Neural cell (in vitro differentiated cells): ENCODE results near the gene FYN. TPM values are rescaled to one million over a fixed set of nuclear protein-coding genes. Genes with fewer than 3 reads are reported as not detected.

Experiments
- H2AFZ ChIP-seq: fragments of 200-600, 300-800 bp; sonication (generic), shearing (Covaris generic); 2 replicates; pipeline ENCODE4 v1.6.0; 2014; ENCODE audit warnings: low read depth, mild to moderate bottlenecking, antibody characterized with exemption, low read length, moderate library complexity
- H3F3A ChIP-seq: fragments of 200-600 bp; shearing (Covaris generic); 2 replicates; pipeline ENCODE4 v1.6.1; 2016; ENCODE audit warnings: mild to moderate bottlenecking, moderate library complexity, mixed read lengths, antibody characterized with exemption, low read length; ENCODE audit not compliant: insufficient read depth, poor library complexity, severe bottlenecking
- H3K27ac ChIP-seq: fragments of 200-600, 300-800 bp; sonication (generic), shearing (Covaris generic); 2 replicates; pipeline ENCODE4 v1.5.1; 2014; ENCODE audit warnings: mild to moderate bottlenecking, low read length, moderate library complexity
- H3K27me3 ChIP-seq: fragments of 300-800, 200-600 bp; sonication (generic), shearing (Covaris generic); 2 replicates; pipeline ENCODE4 v1.6.0; 2014; ENCODE audit warnings: mild to moderate bottlenecking, low read depth, low read length, moderate library complexity; ENCODE audit not compliant: insufficient read depth
- H3K36me3 ChIP-seq: fragments of 300-800, 200-600 bp; sonication (generic), shearing (Covaris generic); 2 replicates; pipeline ENCODE4 v1.5.1; 2014; ENCODE audit warnings: mild to moderate bottlenecking, antibody characterized with exemption, low read length, moderate library complexity; ENCODE audit not compliant: insufficient read depth
- H3K4me2 ChIP-seq: fragments of 300-800, 200-600 bp; sonication (generic), shearing (Covaris generic); 2 replicates; pipeline ENCODE4 v1.6.0; 2014; ENCODE audit warnings: mild to moderate bottlenecking, low read length
- H3K4me3 ChIP-seq: fragments of 300-800, 200-600 bp; sonication (generic), shearing (Covaris generic); 2 replicates; pipeline ENCODE4 v1.5.1; 2014; ENCODE audit warnings: mild to moderate bottlenecking, low read length, moderate library complexity
- H3K79me2 ChIP-seq: fragments of 200-600 bp; shearing (Covaris generic); replicated peaks from 2 replicates; pipeline ENCODE4 v1.6.0; 2014; ENCODE audit warnings: mild to moderate bottlenecking, low read length, moderate library complexity; ENCODE audit not compliant: insufficient read depth
- H3K9ac ChIP-seq: fragments of 300-800, 200-600 bp; sonication (generic), shearing (Covaris generic); 2 replicates; pipeline ENCODE4 v1.6.1; 2016; ENCODE audit warnings: mild to moderate bottlenecking, low read length, mixed read lengths
- H3K9me2 ChIP-seq: fragments of 200-600 bp; shearing (Covaris generic); 2 replicates; pipeline ENCODE4 v1.6.1; 2016; ENCODE audit warnings: mild to moderate bottlenecking, low read length, mixed read lengths; ENCODE audit not compliant: insufficient read depth
- H3K9me3 ChIP-seq: fragments of 200-600, 300-800 bp; sonication (generic), shearing (Covaris generic); 2 replicates; pipeline ENCODE4 v1.6.1; 2016; ENCODE audit warnings: mild to moderate bottlenecking, mixed run types, low read length, moderate library complexity, mixed read lengths
- H4K20me1 ChIP-seq: fragments of 200-600 bp; shearing (Covaris generic); 2 replicates; pipeline ENCODE4 v1.6.1; 2016; ENCODE audit warnings: mild to moderate bottlenecking, mixed run types; ENCODE audit not compliant: insufficient read depth
- EP300 ChIP-seq: fragments of 450-650 bp; conservative IDR thresholded peaks from 2 replicates; pipeline ENCODE4 v1.6.1; 2014; ENCODE audit warnings: antibody characterized with exemption, mild to moderate bottlenecking, moderate library complexity; ENCODE audit not compliant: poor library complexity, severe bottlenecking
- EZH2 ChIP-seq: fragments of 200-600, 300-800 bp; shearing (Covaris generic), sonication (generic); IDR thresholded peaks from 2 replicates; pipeline ENCODE4 v1.6.1; 2014; ENCODE audit warnings: antibody characterized with exemption, low read length, borderline replicate concordance, mild to moderate bottlenecking; ENCODE audit not compliant: insufficient read depth, poor library complexity, severe bottlenecking
- MXI1 ChIP-seq: fragments of 450-650 bp; conservative IDR thresholded peaks from 2 replicates; pipeline ENCODE4 v1.6.1; 2014; ENCODE audit warnings: antibody characterized with exemption, mild to moderate bottlenecking; ENCODE audit not compliant: poor library complexity, severe bottlenecking
- POLR2AphosphoS5 ChIP-seq: IDR thresholded peaks from 2 replicates; pipeline ENCODE4 v1.6.1; 2012
- RAD21 ChIP-seq: fragments of 450-650 bp; conservative IDR thresholded peaks from 2 replicates; pipeline ENCODE4 v1.6.1; 2014; ENCODE audit warnings: antibody characterized with exemption, mild to moderate bottlenecking, moderate library complexity
- SMC3 ChIP-seq: fragments of 450-650 bp; conservative IDR thresholded peaks from 2 replicates; pipeline ENCODE4 v1.6.1; 2014; ENCODE audit warnings: antibody characterized with exemption, mild to moderate bottlenecking, moderate library complexity; ENCODE audit not compliant: poor library complexity
- TAF1 ChIP-seq: IDR thresholded peaks from 2 replicates; pipeline ENCODE4 v1.6.1; 2012; ENCODE audit warnings: low read depth
- polyA plus RNA-seq: library from polyadenylated mRNA; depleted of rRNA; stranded (reverse); fragments of >200 nt; gene quantifications from 2 replicates; pipeline ENCODE4 v1.2.3, GENCODE V29; 2014
- TF ChIP-seq, protein P1 (sequence below): fragments of 450-650 bp; IDR thresholded peaks from 2 replicates; pipeline ENCODE4 v1.5.1; 2014; ENCODE audit warnings: antibody characterized with exemption, mild to moderate bottlenecking, moderate library complexity; ENCODE audit not compliant: poor library complexity, severe bottlenecking
- TF ChIP-seq, protein P2 (sequence below): IDR thresholded peaks from 2 replicates; pipeline ENCODE4 v1.6.1; 2012; ENCODE audit warnings: borderline replicate concordance

The FYN gene
- polyA plus RNA-seq, 1 donor from 2014 or later = 277 TPM

DNA sequence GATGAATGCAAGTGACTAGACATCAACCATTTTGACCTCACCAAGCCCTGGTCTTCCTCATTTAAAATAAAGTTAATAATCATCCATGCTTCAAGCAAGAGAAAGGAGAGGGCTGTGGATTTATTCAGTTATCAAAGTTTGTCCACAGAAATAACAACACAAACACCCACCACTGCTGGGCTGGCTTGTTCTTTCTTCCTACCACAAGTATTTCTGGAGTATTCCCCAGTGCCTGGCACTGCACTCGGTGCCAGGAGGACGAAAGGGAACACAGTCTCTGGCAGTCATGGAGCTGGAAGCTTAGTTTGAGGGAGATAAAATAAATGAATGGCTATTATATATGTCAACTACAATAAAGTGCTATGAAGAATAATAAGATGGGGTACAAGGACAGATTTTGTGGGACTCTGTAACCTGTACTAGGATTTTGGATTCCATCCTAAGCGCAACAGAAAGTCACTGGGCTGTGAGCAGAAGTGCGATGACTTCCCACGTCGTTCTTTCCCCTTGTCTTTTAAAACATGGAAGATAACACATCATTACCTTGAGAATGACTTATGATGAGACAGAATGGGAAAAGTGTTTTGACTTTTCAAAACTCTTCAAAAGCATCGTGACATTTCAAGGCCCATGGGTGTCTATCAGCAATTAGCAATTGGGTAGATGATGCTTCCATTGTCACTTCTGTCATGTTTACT lies 193.1 kb downstream of the FYN start:
- Histone ChIP-seq H3K27me3 (no peaks in the 10 kb centered on the region), H3K9me3 (no peaks in the 10 kb centered on the region), H3K9me2 (no peaks in the 10 kb centered on the region), H3K4me2 (no peak overlapping the region), H3K9ac (no peak overlapping the region), H3F3A (peaks cover 4% of the 10 kb centered on the region), H3K4me3 (no peak overlapping the region), H3K27ac (no peak overlapping the region), H4K20me1 (no peaks in the 10 kb centered on the region), H3K36me3 (peaks cover 9% of the 10 kb centered on the region), H2AFZ (no peak overlapping the region), H3K79me2 (no peaks in the 10 kb centered on the region)
- TF ChIP-seq SMC3 = no peak

DNA sequence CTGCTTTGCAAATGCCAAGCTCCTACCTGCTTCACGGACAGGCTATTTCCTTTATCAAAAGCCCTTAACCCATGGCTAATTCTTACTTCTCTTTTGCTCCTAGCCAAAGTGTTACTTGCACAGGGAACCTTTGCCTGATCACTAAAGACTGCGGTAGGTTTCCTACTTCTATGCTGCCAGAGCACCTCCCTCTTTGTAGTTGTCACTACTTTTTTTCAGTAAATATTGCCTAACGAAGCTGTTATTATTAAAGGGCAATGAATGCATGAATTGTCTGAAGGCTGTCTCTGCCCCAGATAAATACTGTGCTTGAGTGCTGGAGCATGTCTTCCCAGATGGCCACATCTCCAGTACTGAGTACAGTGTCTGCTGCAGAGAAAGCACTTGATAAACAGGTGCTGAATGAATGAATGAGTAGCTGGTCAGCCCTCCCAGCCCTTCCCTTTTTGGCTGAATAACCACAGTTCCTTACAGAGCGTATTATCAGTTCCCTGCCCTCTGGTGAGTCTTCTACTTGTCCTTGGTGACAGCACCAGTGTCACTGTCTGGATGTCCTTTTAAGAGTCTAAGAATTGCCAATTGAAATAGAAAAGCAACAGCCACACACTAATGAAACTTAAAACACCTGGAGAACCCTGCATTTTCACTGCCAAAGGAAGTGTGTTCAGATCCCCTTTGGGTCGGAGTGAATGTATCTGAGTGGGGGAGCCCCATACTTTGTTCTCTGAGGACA lies 194.0 kb downstream of the FYN start:
- no peak overlapping the region for H3K4me2 ChIP-seq
- H3K27ac ChIP-seq = no peak overlapping the region
- no peaks in the 10 kb centered on the region for H4K20me1 ChIP-seq
- H2AFZ ChIP-seq = no peak overlapping the region
- no peak overlapping the region for H3K4me3 ChIP-seq
- no peak overlapping the region for H3K9ac ChIP-seq
- TF ChIP-seq EZH2 (no peak), SMC3 (no peak), EP300 (no peak), POLR2AphosphoS5 (no peak), TAF1 (no peak), MXI1 (no peak), RAD21 (no peak)
- TF ChIP-seq, protein P1, sequence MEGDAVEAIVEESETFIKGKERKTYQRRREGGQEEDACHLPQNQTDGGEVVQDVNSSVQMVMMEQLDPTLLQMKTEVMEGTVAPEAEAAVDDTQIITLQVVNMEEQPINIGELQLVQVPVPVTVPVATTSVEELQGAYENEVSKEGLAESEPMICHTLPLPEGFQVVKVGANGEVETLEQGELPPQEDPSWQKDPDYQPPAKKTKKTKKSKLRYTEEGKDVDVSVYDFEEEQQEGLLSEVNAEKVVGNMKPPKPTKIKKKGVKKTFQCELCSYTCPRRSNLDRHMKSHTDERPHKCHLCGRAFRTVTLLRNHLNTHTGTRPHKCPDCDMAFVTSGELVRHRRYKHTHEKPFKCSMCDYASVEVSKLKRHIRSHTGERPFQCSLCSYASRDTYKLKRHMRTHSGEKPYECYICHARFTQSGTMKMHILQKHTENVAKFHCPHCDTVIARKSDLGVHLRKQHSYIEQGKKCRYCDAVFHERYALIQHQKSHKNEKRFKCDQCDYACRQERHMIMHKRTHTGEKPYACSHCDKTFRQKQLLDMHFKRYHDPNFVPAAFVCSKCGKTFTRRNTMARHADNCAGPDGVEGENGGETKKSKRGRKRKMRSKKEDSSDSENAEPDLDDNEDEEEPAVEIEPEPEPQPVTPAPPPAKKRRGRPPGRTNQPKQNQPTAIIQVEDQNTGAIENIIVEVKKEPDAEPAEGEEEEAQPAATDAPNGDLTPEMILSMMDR = no peak
- TF ChIP-seq, protein P2, sequence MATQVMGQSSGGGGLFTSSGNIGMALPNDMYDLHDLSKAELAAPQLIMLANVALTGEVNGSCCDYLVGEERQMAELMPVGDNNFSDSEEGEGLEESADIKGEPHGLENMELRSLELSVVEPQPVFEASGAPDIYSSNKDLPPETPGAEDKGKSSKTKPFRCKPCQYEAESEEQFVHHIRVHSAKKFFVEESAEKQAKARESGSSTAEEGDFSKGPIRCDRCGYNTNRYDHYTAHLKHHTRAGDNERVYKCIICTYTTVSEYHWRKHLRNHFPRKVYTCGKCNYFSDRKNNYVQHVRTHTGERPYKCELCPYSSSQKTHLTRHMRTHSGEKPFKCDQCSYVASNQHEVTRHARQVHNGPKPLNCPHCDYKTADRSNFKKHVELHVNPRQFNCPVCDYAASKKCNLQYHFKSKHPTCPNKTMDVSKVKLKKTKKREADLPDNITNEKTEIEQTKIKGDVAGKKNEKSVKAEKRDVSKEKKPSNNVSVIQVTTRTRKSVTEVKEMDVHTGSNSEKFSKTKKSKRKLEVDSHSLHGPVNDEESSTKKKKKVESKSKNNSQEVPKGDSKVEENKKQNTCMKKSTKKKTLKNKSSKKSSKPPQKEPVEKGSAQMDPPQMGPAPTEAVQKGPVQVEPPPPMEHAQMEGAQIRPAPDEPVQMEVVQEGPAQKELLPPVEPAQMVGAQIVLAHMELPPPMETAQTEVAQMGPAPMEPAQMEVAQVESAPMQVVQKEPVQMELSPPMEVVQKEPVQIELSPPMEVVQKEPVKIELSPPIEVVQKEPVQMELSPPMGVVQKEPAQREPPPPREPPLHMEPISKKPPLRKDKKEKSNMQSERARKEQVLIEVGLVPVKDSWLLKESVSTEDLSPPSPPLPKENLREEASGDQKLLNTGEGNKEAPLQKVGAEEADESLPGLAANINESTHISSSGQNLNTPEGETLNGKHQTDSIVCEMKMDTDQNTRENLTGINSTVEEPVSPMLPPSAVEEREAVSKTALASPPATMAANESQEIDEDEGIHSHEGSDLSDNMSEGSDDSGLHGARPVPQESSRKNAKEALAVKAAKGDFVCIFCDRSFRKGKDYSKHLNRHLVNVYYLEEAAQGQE = no peak
- no peaks in the 10 kb centered on the region for H3K9me2 ChIP-seq
- peaks cover 4% of the 10 kb centered on the region for H3F3A ChIP-seq
- H3K9me3 ChIP-seq = no peaks in the 10 kb centered on the region
- H3K36me3 ChIP-seq = peaks cover 6% of the 10 kb centered on the region
- H3K27me3 ChIP-seq = no peaks in the 10 kb centered on the region
- no peaks in the 10 kb centered on the region for H3K79me2 ChIP-seq
